H1 (cell line): ENCODE data around the gene ADRM1. TPM values are rescaled to one million over a fixed set of nuclear protein-coding genes. Genes with fewer than 3 reads are reported as not detected.

Source experiments
- NANOG ChIP-seq: IDR thresholded peaks from 2 replicates; pipeline ENCODE4 v1.6.1; 2011; ENCODE audit warnings: low read length, low read depth, mild to moderate bottlenecking, inconsistent platforms; ENCODE audit not compliant: insufficient read depth, poor library complexity, severe bottlenecking
- RAD21 ChIP-seq, 2 experiments: IDR thresholded peaks in 1 of 2; conservative IDR thresholded peaks in 1 of 2; 2 replicates each; pipeline ENCODE4 v1.6.1; 2011; ENCODE audit warnings: low read depth in 2 of 2, low read length in 2 of 2, improper control_type of control experiment in 1 of 2, inconsistent platforms in 1 of 2, mild to moderate bottlenecking in 1 of 2, moderate library complexity in 1 of 2
- TAF1 ChIP-seq: IDR thresholded peaks from 2 replicates; pipeline ENCODE4 v1.6.1; 2011; ENCODE audit warnings: mild to moderate bottlenecking, low read depth, low read length
- polyA plus RNA-seq, 7 experiments: library from polyadenylated mRNA; depleted of rRNA in 3 of 7; stranded (reverse) in 5 of 7; unstranded in 2 of 7; fragments of >200 nt in 5 of 7; fragments of 200-250 nt in 2 of 7; gene quantifications; 1 replicate in 5 of 7; 2 replicates in 1 of 7; 4 replicates in 1 of 7; pipeline versions ENCODE4 v1.2.1 to v1.2.3, GENCODE V29; 2011 to 2013; ENCODE audit warnings: missing spikeins in 2 of 7, mixed read lengths in 2 of 7
- total RNA-seq: library from RNA; stranded (reverse); fragmentation: NEBNext Ultra II Directional; extraction: Animal tissue kit (Norgen Biotek cat#: 25700); gene quantifications from 2 replicates; pipeline ENCODE4 v1.2.1, GENCODE V29; 2021
- TF ChIP-seq, protein P1 (sequence below): IDR thresholded peaks from 2 replicates; pipeline ENCODE4 v1.6.1; 2011; ENCODE audit warnings: low read length, improper control_type of control experiment

The ADRM1 gene
- total and polyA plus RNA-seq, 2 of the 8 experiments (the other 6 are each of a cell fraction or from before 2014, with no cell fraction given), result 126 to 214 TPM

DNA sequence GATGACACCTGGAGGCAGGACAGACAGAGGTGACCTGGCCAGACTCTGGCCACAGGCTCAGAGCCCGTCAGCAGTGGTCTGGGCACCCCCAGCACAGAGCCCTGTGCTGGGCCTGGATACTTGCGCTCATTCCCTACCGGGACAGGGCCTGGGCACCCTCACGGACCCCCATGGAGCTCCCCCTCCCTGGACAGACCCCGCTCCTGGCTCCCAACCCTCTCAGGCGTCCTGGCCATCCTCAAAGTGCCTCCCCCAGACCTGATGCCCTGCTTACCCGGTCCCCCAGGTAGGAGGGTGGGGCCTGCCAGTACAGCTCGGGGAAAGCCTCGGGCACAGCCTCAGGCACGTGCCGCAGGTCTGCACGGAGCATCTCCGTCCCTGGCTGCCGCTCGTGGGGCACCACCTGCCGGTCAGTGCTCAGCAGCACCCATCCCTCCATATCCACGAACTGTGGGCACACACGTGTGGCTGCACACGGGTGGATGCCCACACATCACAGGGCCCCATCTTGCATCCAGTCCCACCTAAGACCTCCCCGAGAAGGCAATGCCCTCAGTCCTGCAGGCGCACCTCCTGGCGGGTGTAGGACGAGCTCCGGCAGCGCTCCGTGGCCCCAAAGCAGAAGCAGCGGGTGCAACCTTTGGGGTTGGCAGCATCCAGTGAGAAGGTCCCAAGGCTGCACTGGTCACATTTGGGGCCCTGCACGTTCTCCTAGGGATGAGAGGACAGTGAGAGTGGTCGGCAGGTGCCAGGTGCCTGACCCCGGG lies 24.3 kb downstream of the ADRM1 start (continued):
- no peak for TF ChIP-seq RAD21 (IDR thresholded peaks at IDR 0.05 in 1 of 2, conservative IDR thresholded peaks at IDR 0.05 in 1 of 2; ENCODE audit: low read depth in 2 of 2, low read length in 2 of 2)
- no peak for TF ChIP-seq NANOG
- TF ChIP-seq TAF1, result no peak
- TF ChIP-seq, protein P1, sequence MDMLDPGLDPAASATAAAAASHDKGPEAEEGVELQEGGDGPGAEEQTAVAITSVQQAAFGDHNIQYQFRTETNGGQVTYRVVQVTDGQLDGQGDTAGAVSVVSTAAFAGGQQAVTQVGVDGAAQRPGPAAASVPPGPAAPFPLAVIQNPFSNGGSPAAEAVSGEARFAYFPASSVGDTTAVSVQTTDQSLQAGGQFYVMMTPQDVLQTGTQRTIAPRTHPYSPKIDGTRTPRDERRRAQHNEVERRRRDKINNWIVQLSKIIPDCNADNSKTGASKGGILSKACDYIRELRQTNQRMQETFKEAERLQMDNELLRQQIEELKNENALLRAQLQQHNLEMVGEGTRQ, result no peak
